Activated T-helper 1 cell treated with anti-CD3 and anti-CD28 coated beads, Interleukin-12 subunit alpha, Interleukin-12 subunit beta, Interleukin-2, Interleukin-4 antibody, amounts not matched to agents 30 ng/mL and 10 ng/mL and 1 ng/mL, durations not matched to agents 14 hours and 24 hours and 36 hours (primary cell): ENCODE results near the gene RNF208. TPM values are rescaled to one million over a fixed set of nuclear protein-coding genes. Genes with fewer than 3 reads are reported as not detected.

ENCODE experiments used
- DNase-seq: peaks from one replicate; pipeline ENCODE4 v3.0.0; 2021; ENCODE audit warnings: low spot score
- H3K27ac Mint-ChIP-seq: one replicate; pipeline ENCODE4 v1.8.0; 2021; ENCODE audit warnings: mild to moderate bottlenecking, mixed read lengths
- H3K27me3 Mint-ChIP-seq: one replicate; pipeline ENCODE4 v1.8.0; 2022; ENCODE audit warnings: mild to moderate bottlenecking, moderate library complexity, mixed read lengths; ENCODE audit not compliant: insufficient read depth
- H3K36me3 Mint-ChIP-seq: one replicate; pipeline ENCODE4 v1.8.0; 2021; ENCODE audit warnings: low read depth, mixed read lengths
- H3K4me1 Mint-ChIP-seq: one replicate; pipeline ENCODE4 v1.8.0; 2021; ENCODE audit warnings: low read depth, mixed read lengths
- H3K4me3 Mint-ChIP-seq: one replicate; pipeline ENCODE4 v1.8.0; 2021; ENCODE audit warnings: mild to moderate bottlenecking, moderate library complexity, mixed read lengths
- H3K9me3 Mint-ChIP-seq: one replicate; pipeline ENCODE4 v1.8.0; 2021; ENCODE audit warnings: mixed read lengths
- intact Hi-C: fragments of 100-400 bp; cut with micrococcal nuclease; formaldehyde crosslinking; loops from one replicate; pipeline ENCODE4 v1.15.1; 2024
- total RNA-seq: library from RNA; stranded (reverse); gene quantifications from 2 replicates; pipeline ENCODE4 v1.2.3, GENCODE V29; 2022

The RNF208 gene
- total RNA-seq, 1 donor from 2014 or later, result 11.0 TPM

DNA sequence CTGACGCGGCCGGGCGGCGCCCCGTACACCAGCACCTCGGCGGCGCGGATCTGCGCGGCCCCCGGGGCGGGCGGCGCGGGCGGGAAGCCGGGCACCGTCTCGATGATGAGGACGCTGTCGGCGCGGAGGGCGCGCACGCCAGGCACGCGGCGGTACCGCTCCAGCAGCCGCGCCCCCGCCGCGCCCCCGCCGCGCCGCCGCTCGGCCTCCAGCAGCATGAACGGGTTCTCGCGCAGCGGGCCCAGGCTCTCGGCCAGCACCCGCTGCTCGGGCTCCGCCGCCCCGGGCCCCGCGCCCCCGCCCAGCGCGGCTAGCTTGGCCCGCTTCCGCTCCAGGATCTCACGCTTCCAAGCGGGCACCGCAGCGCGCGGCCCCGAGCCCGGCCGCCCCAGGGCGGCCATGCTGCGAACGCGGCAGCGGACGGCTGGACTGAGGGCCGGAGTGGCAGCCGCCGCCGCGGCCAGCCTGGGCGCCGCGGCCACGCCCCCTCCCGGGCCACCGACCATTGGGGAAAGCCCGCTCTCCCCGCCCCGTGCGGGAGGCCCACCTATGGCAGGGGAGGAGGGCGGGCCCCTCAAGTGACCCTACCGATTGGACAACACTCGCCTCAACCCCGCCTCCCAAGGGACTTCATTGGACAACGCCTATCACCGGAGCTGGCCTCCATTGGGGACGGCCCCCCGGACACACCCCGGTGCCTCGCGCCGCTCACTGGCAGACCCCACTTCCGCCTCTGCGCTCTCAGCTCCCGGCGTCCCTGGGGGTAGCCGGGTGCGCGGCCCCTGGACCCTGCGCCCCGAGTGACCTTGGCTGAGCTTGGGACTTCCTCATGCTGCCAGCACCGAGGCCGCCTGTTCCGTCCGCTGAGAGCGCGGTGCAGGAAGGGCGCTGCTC lies 21.5 kb downstream of the RNF208 start, which contains the start of gene TPRN:
Gene TPRN (minus strand): TSS at position 431 of the 894 bp plus-strand sequence. CDS start 30 bp downstream, at position 401.
- intact Hi-C loops, result loop anchor here (1.0 kb wide), 6 partner anchors 12 to 71 kb away; partner anchors contain the start of genes ANAPC2, SSNA1 and TUBB4B

DNA sequence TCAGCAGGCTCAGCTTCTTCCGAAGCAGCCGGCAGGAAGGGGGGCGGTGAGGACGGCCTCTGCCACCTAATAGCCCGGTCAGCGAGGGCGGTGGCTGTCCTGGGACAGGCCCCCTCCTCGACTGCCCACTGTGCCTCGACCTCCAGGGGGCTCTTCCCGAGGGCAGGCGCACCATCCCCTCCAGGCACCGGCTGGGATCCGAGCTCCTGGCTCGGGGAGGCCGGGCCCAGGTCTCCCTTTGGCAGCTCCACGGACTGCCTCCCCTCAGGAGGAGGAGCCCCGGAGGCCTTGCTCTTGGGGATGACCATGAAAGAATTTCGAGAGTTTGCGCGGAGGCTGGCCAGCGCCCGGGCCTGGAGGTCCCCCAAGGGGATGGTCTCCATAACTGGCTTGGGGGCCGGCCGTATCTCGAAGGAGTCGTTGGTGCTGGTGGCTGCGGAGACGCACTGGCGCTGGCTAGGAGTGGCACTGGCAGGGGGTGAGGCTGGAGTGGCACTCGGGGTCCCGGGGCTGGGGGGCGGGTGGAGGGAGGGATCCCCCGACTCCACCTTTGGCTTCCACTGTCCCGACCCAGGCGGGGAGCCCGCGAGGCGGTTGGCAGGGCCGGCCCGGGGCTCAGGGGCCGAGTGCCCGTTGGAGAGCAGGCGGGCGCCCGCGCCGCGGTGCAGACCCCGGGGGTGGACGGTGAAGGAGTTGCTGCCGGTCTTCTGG lies 22.5 kb downstream of the RNF208 start:
- Mint-ChIP-seq H3K4me3 (peak overlapping the region; percentile 85), H3K9me3 (no peaks in the 10 kb centered on the region), H3K27me3 (no peaks in the 10 kb centered on the region), H3K36me3 (peaks cover 5% of the 10 kb centered on the region), H3K4me1 (peaks cover 20% of the 10 kb centered on the region), H3K27ac (no peak overlapping the region)
- intact Hi-C loops, result loop anchor here (1.0 kb wide), 6 partner anchors 11 to 70 kb away; partner anchors contain the start of genes ANAPC2, SSNA1 and TUBB4B
- DNase-seq, result no peak

More for the DNA sequence above, 21.5 kb downstream of the RNF208 start, which contains the start of gene TPRN:
- Mint-ChIP-seq H3K9me3 (no peaks in the 10 kb centered on the region), H3K36me3 (peaks cover 5% of the 10 kb centered on the region), H3K4me3 (peak within 1 kb of the TSS; percentile 85), H3K27ac (peak within 1 kb of the TSS; percentile 75), H3K4me1 (peaks cover 23% of the 10 kb centered on the region), H3K27me3 (no peaks in the 10 kb centered on the region)
- peak; percentile 99 for DNase-seq

DNA sequence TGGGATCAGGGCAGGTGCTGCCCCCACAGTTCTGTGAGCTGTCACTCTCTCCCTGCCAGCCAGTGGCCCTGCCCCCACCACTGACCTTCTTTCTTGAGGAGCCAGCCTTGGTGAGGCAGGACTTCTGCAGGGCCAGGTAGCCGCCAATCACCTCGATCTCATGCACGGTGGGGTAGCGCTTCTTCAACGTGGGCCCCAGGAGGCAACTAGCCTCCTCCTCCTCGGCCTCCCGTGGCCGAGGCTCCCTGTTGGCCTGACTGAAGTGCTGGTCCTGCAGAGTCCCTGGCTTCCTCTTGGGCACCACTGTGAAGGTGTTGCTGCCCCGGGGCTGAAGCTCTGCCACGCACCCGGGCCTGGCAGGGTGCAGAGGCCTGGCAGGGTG lies 23.1 kb downstream of the RNF208 start:
- peaks cover 4% of the 10 kb centered on the region for H3K36me3 Mint-ChIP-seq
- no peak overlapping the region for H3K27ac Mint-ChIP-seq
- intact Hi-C loops, result no loop called here
- peak overlapping the region; percentile 60 for H3K4me3 Mint-ChIP-seq
- peaks cover 13% of the 10 kb centered on the region for H3K4me1 Mint-ChIP-seq
- H3K9me3 Mint-ChIP-seq, result no peaks in the 10 kb centered on the region
- no peak for DNase-seq
- no peaks in the 10 kb centered on the region for H3K27me3 Mint-ChIP-seq

DNA sequence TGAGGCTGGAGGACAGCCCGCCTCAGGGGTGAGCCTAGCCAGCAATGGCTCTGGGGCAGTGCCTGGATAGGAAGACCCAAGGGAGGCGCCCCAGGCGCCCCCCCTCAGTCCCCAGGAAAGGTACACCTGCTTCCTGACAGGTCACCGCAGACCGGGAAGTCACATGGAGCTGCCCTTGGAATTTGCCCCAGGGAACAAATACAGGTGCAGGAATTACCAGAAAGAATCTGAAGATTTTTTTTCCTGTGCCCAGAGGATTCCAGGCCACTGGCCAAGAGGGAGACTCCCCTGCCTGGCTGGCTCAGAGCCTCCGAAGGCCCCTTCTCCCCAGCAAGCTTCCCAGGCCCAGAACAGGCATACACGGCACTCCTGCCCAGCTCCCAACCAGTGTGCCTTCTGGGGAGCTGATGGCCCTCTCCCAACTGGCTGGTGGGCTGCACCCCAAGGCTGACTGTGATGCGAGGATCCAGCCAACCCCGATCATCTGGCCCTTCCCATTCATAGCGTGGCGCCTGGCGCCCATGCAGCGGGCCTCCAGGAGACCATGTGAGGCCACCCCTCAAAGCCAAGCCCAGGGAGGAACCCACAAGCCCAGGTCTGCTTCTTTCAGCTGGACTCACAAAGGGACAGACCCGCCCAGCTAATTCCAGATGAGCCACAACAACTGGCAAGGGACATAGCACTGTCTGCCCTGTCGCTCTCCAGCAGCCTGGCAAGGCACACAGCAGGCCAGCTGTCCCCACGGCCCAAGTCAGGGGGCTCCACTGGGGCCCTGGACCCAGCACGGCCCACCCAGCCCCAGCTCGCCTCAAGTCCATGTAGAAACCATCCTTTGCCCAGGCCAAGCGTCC lies 23.8 kb downstream of the RNF208 start:
- DNase-seq, result no peak
- H3K27me3 Mint-ChIP-seq, result no peaks in the 10 kb centered on the region
- H3K27ac Mint-ChIP-seq, result no peak overlapping the region
- H3K36me3 Mint-ChIP-seq, result peaks cover 4% of the 10 kb centered on the region
- peak overlapping the region; percentile 60 for H3K4me3 Mint-ChIP-seq
- intact Hi-C loops, result no loop called here
- H3K4me1 Mint-ChIP-seq, result peaks cover 11% of the 10 kb centered on the region
- no peaks in the 10 kb centered on the region for H3K9me3 Mint-ChIP-seq

DNA sequence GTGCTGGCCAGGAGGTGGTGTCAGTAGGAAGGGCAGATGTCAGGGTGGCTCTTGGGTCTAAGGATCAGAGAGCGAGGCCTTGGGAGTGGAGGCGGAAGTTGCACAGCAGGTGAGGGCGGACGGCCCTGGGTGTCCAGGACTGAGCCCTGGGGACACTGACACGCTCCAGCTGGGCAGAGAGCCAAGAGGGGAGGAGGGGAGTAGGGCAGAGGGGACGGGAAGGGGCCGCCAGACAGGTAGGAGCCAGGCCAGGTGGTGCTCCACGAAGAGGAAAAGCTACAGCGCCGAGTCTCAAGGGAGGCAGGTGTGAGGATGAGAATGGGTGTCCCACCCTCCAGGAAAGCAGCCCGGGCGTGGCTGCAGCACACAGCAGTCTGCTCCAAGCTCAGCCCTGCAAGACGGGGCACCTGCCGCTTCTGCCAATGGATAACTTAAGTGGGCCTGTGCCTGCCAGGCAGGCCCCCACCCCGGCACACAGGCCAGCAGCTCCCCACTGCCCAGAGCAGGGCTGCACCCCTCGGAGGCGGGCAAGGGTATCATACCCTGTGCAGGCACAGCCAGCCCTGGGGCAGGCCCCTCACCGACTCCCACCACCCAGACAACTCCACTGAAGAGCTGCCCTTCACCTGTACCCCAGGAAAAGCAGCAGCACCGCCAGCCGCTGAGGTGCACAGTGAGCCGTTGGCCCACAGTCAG lies 26.4 kb downstream of the RNF208 start:
- no peaks in the 10 kb centered on the region for H3K9me3 Mint-ChIP-seq
- no peaks in the 10 kb centered on the region for H3K27me3 Mint-ChIP-seq
- intact Hi-C loops, result no loop called here
- peak overlapping the region; percentile 26 for H3K4me3 Mint-ChIP-seq
- H3K36me3 Mint-ChIP-seq, result peaks cover 2% of the 10 kb centered on the region
- DNase-seq, result no peak
- no peak overlapping the region for H3K27ac Mint-ChIP-seq
- no peaks in the 10 kb centered on the region for H3K4me1 Mint-ChIP-seq

DNA sequence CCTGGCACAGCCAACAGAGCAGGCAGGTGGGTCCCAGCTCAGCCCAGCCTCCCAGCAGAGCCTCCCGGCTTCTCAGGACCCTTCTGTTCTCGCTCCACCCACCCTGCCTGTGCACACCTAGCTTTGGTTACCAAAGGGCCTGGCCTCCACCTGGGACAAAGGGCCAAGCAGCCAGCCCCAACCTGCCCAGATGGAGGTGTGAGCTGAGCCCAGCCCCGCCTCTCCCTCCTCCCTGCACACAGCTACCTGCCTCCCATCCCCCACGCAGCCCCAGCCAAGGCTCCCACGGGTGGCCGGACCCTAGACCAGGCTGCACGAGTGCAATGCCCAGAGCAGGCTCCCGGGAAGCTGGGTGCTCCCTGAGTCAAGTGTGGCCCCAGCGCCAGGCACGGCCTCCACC lies 27.1 kb downstream of the RNF208 start:
- Mint-ChIP-seq H3K36me3 (peaks cover 2% of the 10 kb centered on the region), H3K4me1 (no peaks in the 10 kb centered on the region), H3K9me3 (no peaks in the 10 kb centered on the region), H3K27me3 (no peaks in the 10 kb centered on the region), H3K4me3 (no peak overlapping the region), H3K27ac (no peak overlapping the region)
- intact Hi-C loops, result no loop called here
- no peak for DNase-seq

DNA sequence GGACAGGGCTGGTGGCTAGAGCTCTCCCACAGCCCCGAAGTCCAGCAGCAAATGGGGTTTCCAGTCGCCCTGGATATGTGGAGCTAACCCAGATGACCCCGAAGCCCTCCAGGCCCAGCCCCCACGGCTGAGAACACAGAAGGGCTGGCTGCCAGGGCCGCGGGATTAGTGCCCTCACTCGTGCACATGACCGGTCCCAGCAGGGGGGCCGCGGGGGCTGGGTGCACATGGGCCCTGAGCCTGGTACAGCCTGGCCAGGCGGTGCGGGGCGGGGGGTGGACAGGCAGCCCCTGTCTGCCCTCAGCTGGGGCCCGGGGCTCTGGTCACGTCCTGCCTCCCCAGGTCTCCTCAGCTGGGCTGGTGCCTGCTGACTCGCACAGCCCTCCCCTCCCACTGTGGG lies 27.7 kb downstream of the RNF208 start:
- Mint-ChIP-seq H3K9me3 (no peaks in the 10 kb centered on the region), H3K4me1 (peaks cover 3% of the 10 kb centered on the region), H3K4me3 (no peak overlapping the region), H3K27me3 (no peaks in the 10 kb centered on the region), H3K27ac (no peak overlapping the region), H3K36me3 (peaks cover 2% of the 10 kb centered on the region)
- intact Hi-C loops, result no loop called here
- no peak for DNase-seq

DNA sequence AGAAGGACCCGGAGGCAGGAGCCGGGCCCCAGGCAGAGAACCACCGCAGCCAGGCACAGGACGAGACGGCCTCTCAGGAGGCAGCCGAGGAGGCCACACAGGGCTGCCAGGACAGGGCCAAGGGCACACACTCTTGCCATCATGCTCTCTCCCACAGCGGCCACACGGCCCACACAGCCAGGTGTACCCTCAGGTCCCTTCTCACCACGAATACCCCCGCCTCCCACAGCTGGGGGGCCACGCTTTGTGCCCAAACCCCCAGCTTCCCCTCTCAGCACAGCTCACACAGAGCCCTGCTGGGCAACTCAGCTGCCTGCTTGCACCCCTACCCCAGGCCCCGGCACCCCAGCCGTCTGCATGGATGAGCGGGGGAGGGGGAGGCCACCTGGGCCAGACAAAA lies 28.3 kb downstream of the RNF208 start:
- DNase-seq, result no peak
- H3K36me3 Mint-ChIP-seq, result peaks cover 5% of the 10 kb centered on the region
- no peak overlapping the region for H3K4me3 Mint-ChIP-seq
- H3K9me3 Mint-ChIP-seq, result no peaks in the 10 kb centered on the region
- H3K27ac Mint-ChIP-seq, result no peak overlapping the region
- peaks cover 8% of the 10 kb centered on the region for H3K4me1 Mint-ChIP-seq
- no peaks in the 10 kb centered on the region for H3K27me3 Mint-ChIP-seq
- intact Hi-C loops, result no loop called here

DNA sequence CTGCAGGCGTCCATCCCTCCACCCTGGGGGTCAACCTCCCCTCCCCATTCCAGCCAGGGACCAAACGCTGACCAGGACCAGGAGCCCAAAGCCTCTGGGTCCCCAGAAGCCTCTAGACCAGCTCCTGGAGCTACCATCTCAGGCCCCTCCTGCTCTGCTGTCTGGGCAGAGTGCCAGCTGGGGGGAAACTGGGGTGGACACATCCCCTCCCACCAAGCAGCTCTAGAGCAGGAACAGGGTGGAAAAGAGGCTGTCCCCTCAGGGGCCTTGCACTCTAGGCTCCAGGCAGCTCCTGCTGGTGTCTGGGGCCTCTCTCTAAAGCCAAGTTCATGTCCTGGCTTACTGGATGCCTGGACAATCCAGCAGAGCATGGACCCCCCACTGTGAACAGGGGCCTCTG lies 29.2 kb downstream of the RNF208 start:
- Mint-ChIP-seq H3K4me3 (no peak overlapping the region), H3K27me3 (no peaks in the 10 kb centered on the region), H3K27ac (no peak overlapping the region), H3K9me3 (no peaks in the 10 kb centered on the region), H3K4me1 (peaks cover 8% of the 10 kb centered on the region), H3K36me3 (peaks cover 5% of the 10 kb centered on the region)
- intact Hi-C loops, result no loop called here
- DNase-seq, result no peak

DNA sequence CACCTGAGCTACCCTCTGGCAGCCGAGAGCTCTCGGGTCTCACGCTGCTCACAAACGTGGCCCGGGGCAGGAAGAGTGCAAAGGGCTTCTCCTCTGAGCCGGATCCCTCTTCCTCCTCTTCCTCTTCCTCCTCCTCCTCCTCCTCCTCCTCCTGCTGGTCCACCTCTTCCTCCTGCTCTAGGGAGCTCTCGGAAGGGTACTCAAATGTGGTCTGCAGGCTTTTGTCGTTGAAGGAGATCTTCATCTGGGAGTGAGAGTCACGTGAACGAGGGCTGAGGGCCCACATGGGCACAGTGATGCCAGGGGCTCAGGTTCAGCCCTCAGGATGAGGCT lies 29.6 kb downstream of the RNF208 start:
- Mint-ChIP-seq H3K27me3 (peaks cover 4% of the 10 kb centered on the region), H3K4me1 (peaks cover 12% of the 10 kb centered on the region), H3K36me3 (peaks cover 5% of the 10 kb centered on the region), H3K9me3 (no peaks in the 10 kb centered on the region), H3K27ac (no peak overlapping the region), H3K4me3 (no peak overlapping the region)
- intact Hi-C loops, result no loop called here
- DNase-seq, result no peak

DNA sequence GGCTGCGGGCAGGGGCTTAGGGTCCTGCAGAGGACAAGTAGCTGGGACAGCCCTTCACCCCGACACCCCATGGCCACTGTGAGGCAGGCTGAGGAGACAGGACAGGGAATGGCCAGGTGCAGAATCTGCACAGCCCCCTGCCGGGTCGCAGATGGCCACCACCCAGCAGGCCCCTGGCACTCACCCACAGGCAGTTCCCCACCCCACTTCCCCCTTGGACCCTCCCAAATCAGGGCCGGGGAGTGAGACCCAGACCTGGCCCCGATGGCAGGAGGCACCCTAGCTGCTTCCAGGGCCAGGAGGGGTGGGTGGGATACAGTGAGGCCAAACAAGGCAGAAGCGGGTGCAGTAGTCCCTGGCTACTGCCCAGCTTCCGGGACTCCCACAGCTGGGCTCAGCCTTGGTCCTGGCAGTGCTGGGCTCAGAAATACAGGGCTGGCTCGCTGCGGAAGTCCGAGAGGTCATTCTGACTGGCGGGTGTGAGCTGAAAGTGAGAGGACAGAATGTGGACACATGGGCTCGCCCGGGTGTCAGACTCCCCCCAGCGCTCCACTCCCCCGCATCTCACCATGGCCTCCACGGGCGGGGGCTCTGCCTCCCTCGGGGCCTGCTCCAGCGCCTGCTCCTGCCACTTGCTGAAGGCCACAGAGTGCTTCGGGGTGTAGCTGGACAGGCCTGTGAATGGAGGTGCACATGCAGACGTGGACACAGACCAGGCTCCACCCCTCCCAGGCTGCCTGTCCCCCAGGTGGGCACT lies 30.2 kb downstream of the RNF208 start:
- intact Hi-C loops, result no loop called here
- Mint-ChIP-seq H3K4me3 (no peak overlapping the region), H3K36me3 (peaks cover 5% of the 10 kb centered on the region), H3K9me3 (no peaks in the 10 kb centered on the region), H3K27ac (no peak overlapping the region), H3K27me3 (peaks cover 4% of the 10 kb centered on the region), H3K4me1 (peaks cover 17% of the 10 kb centered on the region)
- no peak for DNase-seq
